Measurements from ENCODE around the gene MEIOB.

The MEIOB gene

DNA sequence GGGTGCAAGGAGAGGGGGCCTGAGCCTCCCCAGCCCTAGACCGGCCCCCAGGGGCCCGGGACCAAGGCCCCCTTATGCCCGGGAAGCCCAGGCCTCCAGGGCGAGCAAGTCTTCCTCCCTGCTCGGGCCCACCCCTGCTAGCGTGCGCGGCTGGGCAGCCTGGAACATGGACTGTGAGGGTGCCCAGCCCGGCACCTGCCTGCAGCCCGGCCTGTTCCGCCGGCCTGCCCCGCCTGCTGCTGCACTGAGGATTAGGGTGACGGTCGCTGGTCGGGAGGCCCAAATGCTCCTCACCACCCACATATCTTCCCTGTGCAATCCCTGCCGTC, 40.2 kb upstream of the MEIOB start:
- DNase-seq (ENCODE audit: low spot score), result no peak
- no peak for TF ChIP-seq CTCF (IDR thresholded peaks at IDR 0.05; ENCODE audit: borderline replicate concordance, control extremely low read depth, extremely low read depth, insufficient read depth, missing control alignments)
- in situ Hi-C loops (cut with MboI; ENCODE audit: low sequenced_read_pairs, unreplicated experiment), result no loop called here

DNA sequence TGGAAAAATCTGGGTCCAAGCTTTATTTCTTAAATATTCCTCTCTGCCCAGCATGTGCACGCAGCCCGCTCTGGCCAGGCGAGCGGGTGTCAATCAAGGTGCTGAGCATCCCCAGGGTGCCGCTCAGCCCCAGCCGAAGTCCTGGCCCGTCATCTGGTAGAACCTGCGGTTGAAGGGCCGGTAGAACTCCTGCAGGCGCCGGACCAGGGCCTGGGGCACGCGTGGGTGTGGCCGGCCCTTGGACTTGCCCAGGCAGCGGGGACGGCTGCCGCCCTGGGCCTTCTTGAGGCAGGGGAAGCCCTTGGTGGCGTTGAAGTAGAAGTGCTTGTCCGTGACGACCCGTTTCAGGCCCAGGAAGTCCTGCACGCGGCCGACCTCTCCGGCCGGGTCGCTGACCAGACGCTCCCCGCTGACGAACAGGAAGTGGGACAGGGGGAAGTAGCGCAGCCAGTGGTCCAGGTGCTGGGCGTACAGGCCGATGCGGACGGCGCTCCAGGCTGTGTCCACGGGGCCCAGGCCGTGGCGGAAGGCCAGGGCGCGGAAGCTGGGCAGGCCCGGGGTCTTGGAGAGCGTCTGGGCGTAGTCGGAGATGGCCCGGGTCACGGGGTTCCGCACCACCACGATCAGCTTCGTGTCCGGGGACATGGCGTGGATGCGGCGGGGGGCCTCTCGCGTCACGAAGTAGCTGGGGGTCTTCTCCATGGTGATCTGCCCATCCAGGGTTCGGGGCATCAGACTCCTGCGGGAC, 39.7 kb upstream of the MEIOB start:
- no peak for DNase-seq (ENCODE audit: low spot score)
- in situ Hi-C loops (cut with MboI; ENCODE audit: low sequenced_read_pairs, unreplicated experiment), result no loop called here
- no peak for TF ChIP-seq CTCF (IDR thresholded peaks at IDR 0.05; ENCODE audit: borderline replicate concordance, control extremely low read depth, extremely low read depth, insufficient read depth, missing control alignments)

DNA sequence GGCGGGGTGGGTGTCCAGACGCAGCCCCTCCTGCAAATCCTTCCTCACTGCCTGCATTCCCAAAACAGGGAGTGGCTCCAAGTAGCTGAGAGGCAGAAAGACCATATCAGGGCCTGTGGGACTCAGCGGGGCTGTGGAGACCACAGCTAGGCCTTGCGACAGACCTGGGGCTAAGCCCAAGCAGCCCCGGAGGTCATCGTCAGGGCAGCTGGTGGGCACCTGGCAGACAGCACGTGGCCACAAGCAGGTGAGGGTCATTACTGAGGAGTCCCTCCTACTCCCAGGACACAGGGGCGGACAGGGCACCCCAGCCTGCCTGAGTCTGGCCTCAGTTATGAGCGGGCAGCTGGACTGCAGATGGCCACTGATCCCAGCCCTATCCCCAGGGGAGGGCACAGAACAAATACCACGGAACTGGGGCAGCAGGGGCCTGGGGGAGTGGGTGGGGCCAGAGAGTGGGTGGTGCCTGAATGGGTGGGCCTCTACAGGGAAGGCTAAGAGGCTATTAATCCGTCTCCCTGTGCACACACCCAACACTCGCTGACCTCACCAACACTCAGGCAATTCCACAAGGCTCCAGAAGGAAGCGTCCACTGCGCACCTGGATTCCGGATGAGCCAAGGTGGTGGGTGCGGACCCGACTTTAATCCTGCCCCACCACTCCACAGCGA, 37.7 kb upstream of the MEIOB start:
- DNase-seq (ENCODE audit: low spot score), result no peak
- TF ChIP-seq CTCF (IDR thresholded peaks at IDR 0.05; ENCODE audit: borderline replicate concordance, control extremely low read depth, extremely low read depth, insufficient read depth, missing control alignments), result no peak

DNA sequence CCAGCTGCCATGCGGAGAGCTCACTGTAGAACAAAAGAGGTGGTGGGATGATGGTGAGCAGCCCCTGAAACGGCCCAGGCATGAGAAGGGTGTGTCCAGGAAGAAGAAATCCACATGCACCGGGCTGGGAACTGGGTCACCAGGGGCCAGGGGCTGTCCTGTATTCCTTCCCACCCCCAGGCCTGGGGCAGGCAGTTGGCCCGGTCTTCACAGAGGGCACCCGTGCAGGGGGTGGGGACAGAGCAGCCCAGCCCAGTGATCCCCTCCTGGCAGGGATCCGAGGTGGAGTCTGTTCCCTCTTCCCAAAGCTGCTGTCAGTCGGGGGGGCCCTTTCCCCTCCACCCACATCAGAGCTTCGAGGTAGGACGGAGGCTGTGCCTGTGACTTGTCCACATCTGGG, 37.0 kb upstream of the MEIOB start:
- in situ Hi-C loops (cut with MboI; ENCODE audit: low sequenced_read_pairs, unreplicated experiment), result no loop called here
- TF ChIP-seq CTCF (IDR thresholded peaks at IDR 0.05; ENCODE audit: borderline replicate concordance, control extremely low read depth, extremely low read depth, insufficient read depth, missing control alignments), result no peak
- no peak for DNase-seq (ENCODE audit: low spot score)

More for the DNA sequence above, 37.7 kb upstream of the MEIOB start:
- in situ Hi-C loops (cut with MboI; ENCODE audit: low sequenced_read_pairs, unreplicated experiment), result no loop called here

DNA sequence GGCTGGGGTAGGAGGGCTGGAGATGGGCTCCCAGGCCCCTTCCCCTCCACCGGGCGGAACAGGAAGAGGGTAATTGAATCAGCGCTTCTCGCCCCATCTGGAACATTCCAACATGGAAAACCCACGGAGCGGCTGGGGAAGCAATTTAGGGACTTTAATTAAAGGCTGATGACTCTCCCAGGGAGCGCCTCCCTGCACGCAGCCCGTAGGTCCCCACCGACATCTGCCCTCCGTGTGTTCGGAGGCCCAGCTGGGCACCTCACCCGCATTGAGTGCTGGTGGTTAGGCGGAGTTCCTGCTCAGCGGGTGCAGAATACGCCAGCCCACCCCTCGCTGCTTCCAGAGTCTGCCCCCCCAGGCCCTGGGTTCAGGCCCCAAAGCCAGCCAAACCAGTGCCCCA, 36.2 kb upstream of the MEIOB start:
- no peak for DNase-seq (ENCODE audit: low spot score)
- no peak for TF ChIP-seq CTCF (IDR thresholded peaks at IDR 0.05; ENCODE audit: borderline replicate concordance, control extremely low read depth, extremely low read depth, insufficient read depth, missing control alignments)
- in situ Hi-C loops (cut with MboI; ENCODE audit: low sequenced_read_pairs, unreplicated experiment), result no loop called here

- TF ChIP-seq CTCF (IDR thresholded peaks at IDR 0.05; ENCODE audit: borderline replicate concordance, control extremely low read depth, extremely low read depth, insufficient read depth, missing control alignments), result no peak
- no peak for DNase-seq (ENCODE audit: low spot score)
- in situ Hi-C loops (cut with MboI; ENCODE audit: low sequenced_read_pairs, unreplicated experiment), result no loop called here
Measured at GRCh38 chr16:1907226-1907860, 35.4 kb upstream of the MEIOB start.

Measured in GM13976 (cell line).